B cell (primary cell): ENCODE data around the gene TMEM86B. TPM values are rescaled to one million over a fixed set of nuclear protein-coding genes. Genes with fewer than 3 reads are reported as not detected.

ENCODE experiments used
- ATAC-seq: fragments of 200-7000 bp; cut with Tn5 transposase; one replicate; pipeline ENCODE4 v1.10.0; 2021; ENCODE audit warnings: low read depth, mild to moderate bottlenecking, moderate number of reproducible peaks, moderate library complexity
- CTCF ChIA-PET: fragments of 350-600 bp; sonication (Branson Sonifier 250); formaldehyde crosslinking; loops from one replicate; lab custom pipeline; 2021; ENCODE audit warnings: antibody characterized with exemption, inconsistent platforms; lab: Charles Lee
- POLR2A ChIA-PET: fragments of 350-600 bp; sonication (Branson Sonifier 250); formaldehyde crosslinking; loops from one replicate; lab custom pipeline; 2021; ENCODE audit warnings: antibody characterized with exemption; lab: Charles Lee
- DNase-seq: peaks from one replicate; pipeline ENCODE4 v3.0.0; 2013
- H2AFZ ChIP-seq: 2 replicates; pipeline ENCODE4 v1.6.1; 2012; ENCODE audit warnings: mild to moderate bottlenecking, low read depth, low read length; ENCODE audit not compliant: insufficient read depth, poor library complexity, severe bottlenecking
- H3K27ac ChIP-seq, 2 donors: 1 replicate in 1 of 2; 2 replicates in 1 of 2; pipeline ENCODE4 v1.5.1; 2012 to 2013; ENCODE audit warnings: low read length in 2 of 2, mild to moderate bottlenecking in 2 of 2, moderate library complexity in 1 of 2
- H3K27me3 ChIP-seq, 4 experiments: fragments of 200-600 bp in 1 of 4; sonication (generic) in 1 of 4; replicated peaks in 1 of 4; 1 replicate in 2 of 4; 2 replicates in 2 of 4; pipeline versions ENCODE4 v1.6.1 to v1.7.0; 2013 to 2016; ENCODE audit warnings: low read length in 3 of 4, mild to moderate bottlenecking in 2 of 4, mixed read lengths in 1 of 4, moderate library complexity in 1 of 4; ENCODE audit not compliant: insufficient read depth in 4 of 4, control insufficient read depth in 3 of 4; ENCODE audit errors: control extremely low read depth in 1 of 4
- H3K36me3 ChIP-seq, 2 experiments: replicated peaks in 1 of 2; 1 replicate in 1 of 2; 2 replicates in 1 of 2; pipeline versions ENCODE4 v1.6.1 to v1.7.1; 2013; ENCODE audit warnings: low read length in 1 of 2; ENCODE audit not compliant: insufficient read depth in 2 of 2, control insufficient read depth in 1 of 2; ENCODE audit errors: control extremely low read depth in 1 of 2, extremely low read depth in 1 of 2
- H3K4me1 ChIP-seq, 2 donors: fragments of 200-600 bp in 1 of 2; sonication (generic) in 1 of 2; 1 replicate in 1 of 2; 2 replicates in 1 of 2; pipeline versions ENCODE4 v1.5.1 to v1.6.1; 2013 to 2017; ENCODE audit warnings: low read length in 2 of 2; ENCODE audit not compliant: control insufficient read depth in 2 of 2, insufficient read depth in 2 of 2
- H3K4me2 ChIP-seq: replicated peaks from 2 replicates; pipeline ENCODE3; 2012; ENCODE audit warnings: mild to moderate bottlenecking, low read depth, low read length; ENCODE audit not compliant: poor library complexity, severe bottlenecking
- H3K4me3 ChIP-seq, 5 experiments: fragments of 200-600 bp in 1 of 5; sonication (generic) in 1 of 5; 1 replicate in 3 of 5; 2 replicates in 2 of 5; pipeline versions ENCODE4 v1.5.1 to v1.7.0; 2011 to 2016; ENCODE audit warnings: low read length in 4 of 5, mild to moderate bottlenecking in 4 of 5, low read depth in 2 of 5, control low read depth in 1 of 5, moderate library complexity in 1 of 5; ENCODE audit not compliant: insufficient read depth in 1 of 5; ENCODE audit errors: control extremely low read depth in 1 of 5, extremely low read depth in 1 of 5
- H3K79me2 ChIP-seq: fragments of 200-600 bp; sonication (generic); one replicate; pipeline ENCODE4 v1.6.0; 2016; ENCODE audit warnings: low read length; ENCODE audit not compliant: control insufficient read depth, insufficient read depth
- H3K9ac ChIP-seq: fragments of 200-600 bp; sonication (generic); 2 replicates; pipeline ENCODE4 v1.6.1; 2017; ENCODE audit warnings: mild to moderate bottlenecking, low read length, moderate library complexity
- H3K9me3 ChIP-seq, 3 donors: one replicate each; pipeline versions ENCODE4 v1.6.1 to v1.7.1; 2013; ENCODE audit warnings: low read length in 2 of 3; ENCODE audit not compliant: control insufficient read depth in 2 of 3, insufficient read depth in 1 of 3; ENCODE audit errors: control extremely low read depth in 1 of 3
- H4K20me1 ChIP-seq: 2 replicates; pipeline ENCODE4 v1.6.0; 2012; ENCODE audit warnings: mild to moderate bottlenecking, low read length; ENCODE audit not compliant: insufficient read depth, control insufficient read depth, poor library complexity, severe bottlenecking
- H3K27ac Mint-ChIP-seq: one replicate; pipeline ENCODE4 v1.8.0; 2021; ENCODE audit warnings: mixed read lengths
- H3K27me3 Mint-ChIP-seq: one replicate; pipeline ENCODE4 v1.8.0; 2021; ENCODE audit warnings: mixed read lengths
- H3K4me1 Mint-ChIP-seq: one replicate; pipeline ENCODE4 v1.8.0; 2021; ENCODE audit warnings: mixed read lengths
- H3K4me3 Mint-ChIP-seq: one replicate; pipeline ENCODE4 v1.8.0; 2021; ENCODE audit warnings: mixed read lengths
- H3K9me3 Mint-ChIP-seq: one replicate; pipeline ENCODE4 v1.8.0; 2022; ENCODE audit warnings: mixed read lengths; ENCODE audit not compliant: insufficient read depth
- EZH2 ChIP-seq: IDR thresholded peaks from 2 replicates; pipeline ENCODE4 v1.6.1; 2012; ENCODE audit warnings: borderline replicate concordance, low read depth, mild to moderate bottlenecking, moderate library complexity, low read length; ENCODE audit not compliant: insufficient read depth, poor library complexity, severe bottlenecking
- WGBS: methylation state at CpG from one replicate; pipeline ENCODE4 v1.1.5; 2013; ENCODE audit warnings: missing lambda C conversion rate; ENCODE audit not compliant: insufficient coverage; 5-methylcytosine and 5-hydroxymethylcytosine counted together
- intact Hi-C: fragments of 100-400 bp; cut with micrococcal nuclease; formaldehyde crosslinking; loops from one replicate; pipeline ENCODE4 v1.10.0; 2022
- polyA plus RNA-seq: library from polyadenylated mRNA; depleted of rRNA; stranded (reverse); fragments of >200 nt; gene quantifications from 2 replicates; pipeline ENCODE4 v1.2.3, GENCODE V29; 2012
- total RNA-seq, 2 donors: library from RNA; stranded (reverse); fragments of 120-200 nt in 1 of 2; gene quantifications; 1 replicate in 1 of 2; 2 replicates in 1 of 2; pipeline versions ENCODE4 v1.2.3 to v1.2.4, GENCODE V29; 2013 to 2022
- TF ChIP-seq, protein P1 (sequence below): fragments of 200-600 bp; IDR thresholded peaks from one replicate; pipeline ENCODE4 v1.8.0; 2022; ENCODE audit warnings: antibody characterized with exemption, mild to moderate bottlenecking

TMEM86B gene
- total and polyA plus RNA-seq, 2 donors (not counting 1 experiment from before 2014, with no cell fraction given), result 13.6 to 20.7 TPM

DNA sequence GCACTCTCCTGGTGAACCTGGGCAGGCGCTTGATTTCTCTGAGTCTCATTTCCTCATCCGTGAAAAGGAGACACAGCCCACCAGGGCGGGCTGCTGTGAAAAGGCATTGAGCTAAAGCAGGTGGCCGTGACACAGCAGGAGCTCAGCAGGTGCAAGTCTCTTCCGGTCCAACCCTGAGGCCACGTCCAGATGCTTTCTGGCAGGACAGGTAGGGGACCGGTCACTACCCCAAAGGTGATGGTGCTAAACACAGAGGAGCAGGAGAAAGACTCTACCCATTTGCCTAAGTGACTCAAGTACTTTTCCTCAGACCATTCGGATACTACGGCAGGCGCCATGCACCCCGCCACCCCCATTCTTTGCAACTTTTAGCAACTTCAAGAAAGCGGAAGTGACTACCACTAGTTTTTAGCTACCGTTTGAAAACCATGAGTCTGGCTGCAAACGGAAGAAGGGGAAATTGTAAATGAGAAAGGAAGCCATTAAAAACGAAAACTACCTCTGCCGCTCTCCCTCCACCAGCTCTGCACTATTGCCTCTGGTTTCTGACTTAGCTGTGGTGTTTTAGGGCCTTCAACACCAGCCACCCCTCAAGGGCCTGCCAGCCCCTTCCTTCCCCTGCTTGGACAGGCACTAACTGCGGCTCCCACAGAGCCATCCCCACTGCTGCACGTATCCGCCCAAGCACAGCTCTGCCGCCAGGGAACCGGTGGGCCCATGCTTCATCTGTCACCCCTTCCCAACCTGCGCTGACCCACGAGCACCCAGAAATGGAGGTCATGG, 25.5 kb upstream of the TMEM86B start:
- no peaks in the 10 kb centered on the region for H3K9me3 Mint-ChIP-seq
- peaks cover 84% of the 10 kb centered on the region for H3K4me1 Mint-ChIP-seq
- POLR2A ChIA-PET, result interaction anchor here (0.6 to 5.2 kb wide), 18 partner anchors 10 to 1138 kb away, joined by 3 to 44 read pairs (median 4); partner anchors contain the start of genes FIZ1, HSPBP1, KMT5C and MBOAT7
- H3K4me1 ChIP-seq, result peaks cover 75 to 88% of the 10 kb centered on the region in 2 donors
- peaks cover 89% of the 10 kb centered on the region for H3K79me2 ChIP-seq
- peaks cover 0 to 11% of the 10 kb centered on the region in 2 experiments for H3K36me3 ChIP-seq
- H3K27ac ChIP-seq, result peak overlapping the region; percentile 87 to 94
- H3K4me3 ChIP-seq, result peak overlapping the region; percentile 45 to 89 (median 76)
- under 1% methylated on average over 20 of the region's 23 CpGs for WGBS
- H3K4me3 Mint-ChIP-seq, result peak overlapping the region; percentile 96
- H4K20me1 ChIP-seq, result peaks cover 80% of the 10 kb centered on the region
- H3K27me3 ChIP-seq, result no peaks in the 10 kb centered on the region
- peak overlapping the region; percentile 88 for H3K9ac ChIP-seq
- DNase-seq (peak; percentile 95), ATAC-seq (peak; percentile 66)
- no peaks in the 10 kb centered on the region for H3K27me3 Mint-ChIP-seq
- intact Hi-C loops, result loop anchor here (1.0 to 10.0 kb wide), 5 partner anchors 22 to 381 kb away; partner anchors contain the start of genes HSPBP1, KMT5C, ZNF524 and ZNF865
- TF ChIP-seq EZH2, result no peak
- TF ChIP-seq, protein P1, sequence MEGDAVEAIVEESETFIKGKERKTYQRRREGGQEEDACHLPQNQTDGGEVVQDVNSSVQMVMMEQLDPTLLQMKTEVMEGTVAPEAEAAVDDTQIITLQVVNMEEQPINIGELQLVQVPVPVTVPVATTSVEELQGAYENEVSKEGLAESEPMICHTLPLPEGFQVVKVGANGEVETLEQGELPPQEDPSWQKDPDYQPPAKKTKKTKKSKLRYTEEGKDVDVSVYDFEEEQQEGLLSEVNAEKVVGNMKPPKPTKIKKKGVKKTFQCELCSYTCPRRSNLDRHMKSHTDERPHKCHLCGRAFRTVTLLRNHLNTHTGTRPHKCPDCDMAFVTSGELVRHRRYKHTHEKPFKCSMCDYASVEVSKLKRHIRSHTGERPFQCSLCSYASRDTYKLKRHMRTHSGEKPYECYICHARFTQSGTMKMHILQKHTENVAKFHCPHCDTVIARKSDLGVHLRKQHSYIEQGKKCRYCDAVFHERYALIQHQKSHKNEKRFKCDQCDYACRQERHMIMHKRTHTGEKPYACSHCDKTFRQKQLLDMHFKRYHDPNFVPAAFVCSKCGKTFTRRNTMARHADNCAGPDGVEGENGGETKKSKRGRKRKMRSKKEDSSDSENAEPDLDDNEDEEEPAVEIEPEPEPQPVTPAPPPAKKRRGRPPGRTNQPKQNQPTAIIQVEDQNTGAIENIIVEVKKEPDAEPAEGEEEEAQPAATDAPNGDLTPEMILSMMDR, result no peak
- no peaks in the 10 kb centered on the region for H3K9me3 ChIP-seq
- CTCF ChIA-PET, result interaction anchor here (0.9 to 5.9 kb wide), 14 partner anchors 9 to 400 kb away, joined by 3 to 56 read pairs (median 5); partner anchors contain the start of genes BRSK1, HSPBP1, KMT5C and TMEM238
- H2AFZ ChIP-seq, result peak overlapping the region; percentile 45
- peak overlapping the region; percentile 99 for H3K27ac Mint-ChIP-seq
- peak overlapping the region; percentile 97 for H3K4me2 ChIP-seq
